H9 (cell line): Measurements from ENCODE around the gene ACP1. TPM values are rescaled to one million over a fixed set of nuclear protein-coding genes. Genes with fewer than 3 reads are reported as not detected.

ENCODE experiments used
- DNase-seq: peaks from one replicate; pipeline ENCODE4 v3.0.0-alpha.2; 2017
- H2AFZ ChIP-seq: one replicate; pipeline ENCODE4 v1.6.1; 2013; ENCODE audit warnings: mild to moderate bottlenecking, low read length, control low read depth, moderate library complexity
- H2AK5ac ChIP-seq: 2 replicates; pipeline ENCODE4 v1.6.1; 2013; ENCODE audit warnings: low read length, control low read depth, mixed read lengths; ENCODE audit not compliant: insufficient read length
- H2BK120ac ChIP-seq: one replicate; pipeline ENCODE4 v1.6.1; 2013; ENCODE audit warnings: low read depth, mild to moderate bottlenecking, low read length, control low read depth, inconsistent platforms; ENCODE audit not compliant: poor library complexity, severe bottlenecking
- H2BK12ac ChIP-seq: 2 replicates; pipeline ENCODE4 v1.6.1; 2013; ENCODE audit warnings: low read length, control low read depth, mixed read lengths, low read depth; ENCODE audit not compliant: insufficient read length
- H2BK15ac ChIP-seq: 2 replicates; pipeline ENCODE4 v1.6.1; 2013; ENCODE audit warnings: low read depth, low read length, control low read depth
- H2BK20ac ChIP-seq: one replicate; pipeline ENCODE4 v1.6.1; 2013; ENCODE audit warnings: low read depth, mild to moderate bottlenecking, low read length, control low read depth, inconsistent platforms; ENCODE audit not compliant: poor library complexity, severe bottlenecking
- H2BK5ac ChIP-seq: 2 replicates; pipeline ENCODE4 v1.6.1; 2013; ENCODE audit warnings: low read length, control low read depth, mixed read lengths; ENCODE audit not compliant: insufficient read length
- H3K14ac ChIP-seq: 2 replicates; pipeline ENCODE4 v1.6.1; 2013; ENCODE audit warnings: low read length, control low read depth; ENCODE audit not compliant: insufficient read depth
- H3K18ac ChIP-seq: 2 replicates; pipeline ENCODE4 v1.6.1; 2013; ENCODE audit warnings: low read depth, mild to moderate bottlenecking, mixed read lengths, low read length, control low read depth; ENCODE audit not compliant: insufficient read length
- H3K23ac ChIP-seq: 2 replicates; pipeline ENCODE4 v1.6.1; 2013; ENCODE audit warnings: low read length, control low read depth, mixed read lengths, low read depth; ENCODE audit not compliant: insufficient read length
- H3K23me2 ChIP-seq: 2 replicates; pipeline ENCODE4 v1.6.1; 2013; ENCODE audit warnings: low read depth, mild to moderate bottlenecking, mixed read lengths, low read length, control low read depth; ENCODE audit not compliant: insufficient read length, poor library complexity, severe bottlenecking
- H3K27ac ChIP-seq: 2 replicates; pipeline ENCODE4 v1.5.1; 2013; ENCODE audit warnings: low read length, control low read depth, mixed read lengths, low read depth; ENCODE audit not compliant: insufficient read length
- H3K27me3 ChIP-seq: 2 replicates; pipeline ENCODE4 v1.6.1; 2013; ENCODE audit warnings: low read length, control low read depth, inconsistent platforms; ENCODE audit not compliant: insufficient read depth
- H3K4ac ChIP-seq: 2 replicates; pipeline ENCODE4 v1.6.1; 2013; ENCODE audit warnings: low read depth, mild to moderate bottlenecking, control low read depth, inconsistent platforms, low read length, moderate library complexity
- H3K4me1 ChIP-seq: 2 replicates; pipeline ENCODE4 v1.6.1; 2013; ENCODE audit warnings: low read length, control low read depth, inconsistent platforms; ENCODE audit not compliant: insufficient read depth
- H3K4me2 ChIP-seq: 2 replicates; pipeline ENCODE4 v1.6.1; 2013; ENCODE audit warnings: low read length, control low read depth, mixed read lengths; ENCODE audit not compliant: insufficient read length, insufficient read depth
- H3K56ac ChIP-seq: 2 replicates; pipeline ENCODE4 v1.6.1; 2013; ENCODE audit warnings: low read depth, mild to moderate bottlenecking, mixed read lengths, low read length, control low read depth; ENCODE audit not compliant: insufficient read length
- H3K79me1 ChIP-seq: 2 replicates; pipeline ENCODE4 v1.6.1; 2013; ENCODE audit warnings: low read depth, mild to moderate bottlenecking, moderate library complexity, low read length, control low read depth, inconsistent platforms; ENCODE audit not compliant: insufficient read depth, poor library complexity, severe bottlenecking
- H3K79me2 ChIP-seq: 2 replicates; pipeline ENCODE4 v1.6.1; 2013; ENCODE audit warnings: low read length, control low read depth, inconsistent platforms; ENCODE audit not compliant: insufficient read depth
- H3K9ac ChIP-seq: 2 replicates; pipeline ENCODE4 v1.6.1; 2013; ENCODE audit warnings: low read length, control low read depth, mixed read lengths; ENCODE audit not compliant: insufficient read length; ENCODE audit errors: extremely low read depth
- H3K9me3 ChIP-seq: one replicate; pipeline ENCODE4 v1.6.1; 2013; ENCODE audit warnings: low read depth, low read length, inconsistent platforms; ENCODE audit not compliant: control insufficient read depth
- H3T11ph ChIP-seq: one replicate; pipeline ENCODE4 v1.6.1; 2013; ENCODE audit warnings: mild to moderate bottlenecking, low read length, control low read depth, inconsistent platforms
- H4K20me1 ChIP-seq: one replicate; pipeline ENCODE4 v1.6.1; 2013; ENCODE audit not compliant: control insufficient read depth, insufficient read length, insufficient read depth
- H4K5ac ChIP-seq: 2 replicates; pipeline ENCODE4 v1.6.1; 2013; ENCODE audit warnings: low read depth, mild to moderate bottlenecking, mixed read lengths, low read length, control low read depth; ENCODE audit not compliant: insufficient read length
- H4K8ac ChIP-seq: replicated peaks from 2 replicates; pipeline ENCODE4 v1.6.1; 2013; ENCODE audit warnings: low read length, control low read depth, mixed read lengths, low read depth; ENCODE audit not compliant: insufficient read length
- H4K91ac ChIP-seq: 2 replicates; pipeline ENCODE4 v1.6.1; 2013; ENCODE audit warnings: low read depth, mild to moderate bottlenecking, moderate library complexity, mixed read lengths, low read length, control low read depth; ENCODE audit not compliant: insufficient read length
- H3K27ac Mint-ChIP-seq, 3 experiments: 2 replicates in 2 of 3; 3 replicates in 1 of 3; pipeline ENCODE4 v1.8.0; 2020 to 2021; ENCODE audit warnings: mixed read lengths in 3 of 3, mild to moderate bottlenecking in 1 of 3, moderate library complexity in 1 of 3
- H3K27me3 Mint-ChIP-seq: 2 replicates; pipeline ENCODE4 v1.8.0; 2021; ENCODE audit warnings: low read depth, mild to moderate bottlenecking, moderate library complexity, mixed read lengths
- H3K36me3 Mint-ChIP-seq, 3 experiments: 2 replicates in 2 of 3; 3 replicates in 1 of 3; pipeline ENCODE4 v1.8.0; 2020 to 2021; ENCODE audit warnings: low read depth in 3 of 3, mixed read lengths in 3 of 3; ENCODE audit not compliant: insufficient read depth in 1 of 3
- H3K4me1 Mint-ChIP-seq, 2 experiments: 2 replicates each; pipeline ENCODE4 v1.8.0; 2020; ENCODE audit warnings: mixed read lengths in 2 of 2
- H3K4me3 Mint-ChIP-seq, 2 experiments: 2 replicates in 1 of 2; 3 replicates in 1 of 2; pipeline ENCODE4 v1.8.0; 2020 to 2021; ENCODE audit warnings: mild to moderate bottlenecking in 2 of 2, mixed read lengths in 2 of 2, moderate library complexity in 1 of 2
- H3K9me3 Mint-ChIP-seq, 2 experiments: 2 replicates in 1 of 2; 3 replicates in 1 of 2; pipeline ENCODE4 v1.8.0; 2020; ENCODE audit warnings: mild to moderate bottlenecking in 2 of 2, mixed read lengths in 2 of 2, moderate library complexity in 1 of 2
- CTCF ChIP-seq: fragments of 200-600 bp; sonication (generic); conservative IDR thresholded peaks from 3 replicates; pipeline ENCODE4 v1.8.0; 2021; ENCODE audit warnings: antibody characterized with exemption, mild to moderate bottlenecking
- WGBS: extraction: QIAGEN DNeasy Blood & Tissue Kit; methylation state at CpG from one replicate; pipeline ENCODE4 v1.1.7; 2013; ENCODE audit warnings: missing lambda C conversion rate, low lambda C conversion rate, mixed read lengths; ENCODE audit not compliant: insufficient read length; ENCODE audit errors: extremely low coverage; 5-methylcytosine and 5-hydroxymethylcytosine counted together
- total RNA-seq: library from RNA; stranded (reverse); gene quantifications from 2 replicates; pipeline ENCODE4 v1.2.1, GENCODE V29; 2021

The ACP1 gene
- total RNA-seq, 1 experiment from 2014 or later: 143 TPM

GRCh38 chr2:228518-229278 is 36.0 kb upstream of the ACP1 start:
- no peaks in the 10 kb centered on the region for H3K79me1 ChIP-seq
- TF ChIP-seq CTCF: no peak
- DNase-seq: no peak
- H3K79me2 ChIP-seq: no peaks in the 10 kb centered on the region; the same call in 1 of the 2 replicates
- H4K8ac ChIP-seq: no peak overlapping the region
- no peak overlapping the region for H3K56ac ChIP-seq
- no peak overlapping the region for H3K4me2 ChIP-seq
- no peak overlapping the region for H3K9ac ChIP-seq
- no peak overlapping the region for H2BK120ac ChIP-seq
- peaks cover 18 to 19% of the 10 kb centered on the region in 2 experiments for H3K4me1 Mint-ChIP-seq
- no peak overlapping the region for H2BK20ac ChIP-seq
- no peak overlapping the region for H3K4ac ChIP-seq
- H3K27ac ChIP-seq: no peak overlapping the region
- H4K5ac ChIP-seq: no peak overlapping the region
- no peak overlapping the region for H2BK5ac ChIP-seq
- WGBS: no CpG with 5 or more reads among the region's 8 CpGs
- no peak overlapping the region for H4K91ac ChIP-seq
- H3K36me3 Mint-ChIP-seq: peaks cover 10 to 24% (median 16%) of the 10 kb centered on the region in 3 experiments
- no peaks in the 10 kb centered on the region for H3K4me1 ChIP-seq
- H3K18ac ChIP-seq: no peak overlapping the region
- no peaks in the 10 kb centered on the region for H3K27me3 ChIP-seq
- no peaks in the 10 kb centered on the region for H3K27me3 Mint-ChIP-seq
- H2AFZ ChIP-seq: no peak overlapping the region
- H4K20me1 ChIP-seq: no peaks in the 10 kb centered on the region
- H3T11ph ChIP-seq: no peak overlapping the region
- H3K23me2 ChIP-seq: no peaks in the 10 kb centered on the region
- no peak overlapping the region for H3K27ac Mint-ChIP-seq
- no peak overlapping the region for H3K14ac ChIP-seq
- no peak overlapping the region for H2BK15ac ChIP-seq
- no peak overlapping the region for H2BK12ac ChIP-seq
- no peaks in the 10 kb centered on the region for H3K9me3 ChIP-seq
- H3K23ac ChIP-seq: no peak overlapping the region
- H2AK5ac ChIP-seq: no peak overlapping the region
- H3K9me3 Mint-ChIP-seq: no peaks in the 10 kb centered on the region; a peak in 1 of 5 replicates
- no peak overlapping the region for H3K4me3 Mint-ChIP-seq
